ENCODE results near the gene DGKH.

GRCh38 chr13:42056146-42056545 is 7.7 kb downstream of the DGKH start:
- TF ChIP-seq, protein P1, sequence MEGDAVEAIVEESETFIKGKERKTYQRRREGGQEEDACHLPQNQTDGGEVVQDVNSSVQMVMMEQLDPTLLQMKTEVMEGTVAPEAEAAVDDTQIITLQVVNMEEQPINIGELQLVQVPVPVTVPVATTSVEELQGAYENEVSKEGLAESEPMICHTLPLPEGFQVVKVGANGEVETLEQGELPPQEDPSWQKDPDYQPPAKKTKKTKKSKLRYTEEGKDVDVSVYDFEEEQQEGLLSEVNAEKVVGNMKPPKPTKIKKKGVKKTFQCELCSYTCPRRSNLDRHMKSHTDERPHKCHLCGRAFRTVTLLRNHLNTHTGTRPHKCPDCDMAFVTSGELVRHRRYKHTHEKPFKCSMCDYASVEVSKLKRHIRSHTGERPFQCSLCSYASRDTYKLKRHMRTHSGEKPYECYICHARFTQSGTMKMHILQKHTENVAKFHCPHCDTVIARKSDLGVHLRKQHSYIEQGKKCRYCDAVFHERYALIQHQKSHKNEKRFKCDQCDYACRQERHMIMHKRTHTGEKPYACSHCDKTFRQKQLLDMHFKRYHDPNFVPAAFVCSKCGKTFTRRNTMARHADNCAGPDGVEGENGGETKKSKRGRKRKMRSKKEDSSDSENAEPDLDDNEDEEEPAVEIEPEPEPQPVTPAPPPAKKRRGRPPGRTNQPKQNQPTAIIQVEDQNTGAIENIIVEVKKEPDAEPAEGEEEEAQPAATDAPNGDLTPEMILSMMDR (IDR thresholded peaks at IDR 0.05; ENCODE audit: low read depth, low read length): no peak
- TF ChIP-seq EZH2phosphoT487 (IDR thresholded peaks at IDR 0.05; ENCODE audit: low read depth): no peak
